ENCODE data around the gene SPTLC3. TPM values are rescaled to one million over a fixed set of nuclear protein-coding genes. Genes with fewer than 3 reads are reported as not detected.
A peak's percentile ranks its signal among the peaks of the same experiment; 100 is the strongest.

The SPTLC3 gene
- total and polyA plus RNA-seq, 2 of the 13 experiments (the other 11 are each of a cell fraction or from before 2014, with no cell fraction given): 20.5 to 95.6 TPM

DNA sequence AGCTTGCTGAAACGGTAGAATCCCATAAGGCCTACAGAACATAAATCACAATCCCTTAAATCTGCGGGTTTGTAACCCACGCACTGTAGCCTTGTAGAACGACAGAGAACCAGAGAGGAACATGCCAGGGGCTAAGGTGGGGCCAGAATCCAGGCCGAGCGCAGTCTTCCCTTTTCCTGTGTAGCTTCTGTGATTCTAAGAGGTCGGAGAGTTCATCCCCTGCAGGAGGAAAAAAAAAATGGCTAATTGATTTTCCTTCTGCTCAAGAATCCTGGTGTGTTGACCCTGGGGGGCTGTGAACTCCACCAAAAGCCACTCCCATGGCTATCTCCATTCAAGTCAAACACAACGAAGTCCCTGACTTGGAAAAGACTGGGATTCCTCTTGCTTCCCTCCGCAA is 96.3 kb downstream of the SPTLC3 start (continued):
- TF ChIP-seq HDAC1 (CRISPR knock-in tag; IDR thresholded peaks at IDR 0.05) (peak; percentile 39; the same call in 1 of the 2 replicates), ZNF503 (CRISPR knock-in tag; IDR thresholded peaks at IDR 0.05) (0 out of 2 replicates have a peak, but pooled peaks have one; percentile 4), HOXA3 (CRISPR knock-in tag; IDR thresholded peaks at IDR 0.05) (0 out of 2 replicates have a peak, but pooled peaks have one; percentile 31), HNF4A (CRISPR knock-in tag; IDR thresholded peaks at IDR 0.05) (0 out of 2 replicates have a peak, but pooled peaks have one; percentile 7), THAP7 (CRISPR knock-in tag; IDR thresholded peaks at IDR 0.05) (no peak), ZNF329 (CRISPR knock-in tag; IDR thresholded peaks at IDR 0.05; ENCODE audit: low read depth) (no peak), SP5 (CRISPR knock-in tag; IDR thresholded peaks at IDR 0.05; ENCODE audit: borderline replicate concordance, low read depth) (no peak), SOX6 (IDR thresholded peaks at IDR 0.05) (no peak), SOX6 (CRISPR knock-in tag; IDR thresholded peaks at IDR 0.05) (peak; percentile 20; the same call in 1 of the 2 replicates), NCOA1 (CRISPR knock-in tag; IDR thresholded peaks at IDR 0.05) (no peak), ZNF839 (CRISPR knock-in tag; IDR thresholded peaks at IDR 0.05; ENCODE audit: borderline replicate concordance) (no peak), ZNF598 (CRISPR knock-in tag; IDR thresholded peaks at IDR 0.05; ENCODE audit: borderline replicate concordance) (no peak), ZNF362 (CRISPR knock-in tag; IDR thresholded peaks at IDR 0.05; ENCODE audit: borderline replicate concordance) (peak; percentile 79), CHD4 (IDR thresholded peaks at IDR 0.05; ENCODE audit: borderline replicate concordance, low read length) (no peak), ZC3H13 (CRISPR knock-in tag; IDR thresholded peaks at IDR 0.05) (no peak), ZNF577 (CRISPR knock-in tag; IDR thresholded peaks at IDR 0.05; ENCODE audit: borderline replicate concordance, low read depth) (no peak)
- TF ChIP-seq, protein P1, sequence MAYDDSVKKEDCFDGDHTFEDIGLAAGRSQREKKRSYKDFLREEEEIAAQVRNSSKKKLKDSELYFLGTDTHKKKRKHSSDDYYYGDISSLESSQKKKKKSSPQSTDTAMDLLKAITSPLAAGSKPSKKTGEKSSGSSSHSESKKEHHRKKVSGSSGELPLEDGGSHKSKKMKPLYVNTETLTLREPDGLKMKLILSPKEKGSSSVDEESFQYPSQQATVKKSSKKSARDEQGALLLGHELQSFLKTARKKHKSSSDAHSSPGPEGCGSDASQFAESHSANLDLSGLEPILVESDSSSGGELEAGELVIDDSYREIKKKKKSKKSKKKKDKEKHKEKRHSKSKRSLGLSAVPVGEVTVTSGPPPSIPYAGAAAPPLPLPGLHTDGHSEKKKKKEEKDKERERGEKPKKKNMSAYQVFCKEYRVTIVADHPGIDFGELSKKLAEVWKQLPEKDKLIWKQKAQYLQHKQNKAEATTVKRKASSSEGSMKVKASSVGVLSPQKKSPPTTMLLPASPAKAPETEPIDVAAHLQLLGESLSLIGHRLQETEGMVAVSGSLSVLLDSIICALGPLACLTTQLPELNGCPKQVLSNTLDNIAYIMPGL (CRISPR knock-in tag; IDR thresholded peaks at IDR 0.05; ENCODE audit: borderline replicate concordance in 1 of 2, low read depth in 1 of 2): no peak
- TF ChIP-seq, protein P2, sequence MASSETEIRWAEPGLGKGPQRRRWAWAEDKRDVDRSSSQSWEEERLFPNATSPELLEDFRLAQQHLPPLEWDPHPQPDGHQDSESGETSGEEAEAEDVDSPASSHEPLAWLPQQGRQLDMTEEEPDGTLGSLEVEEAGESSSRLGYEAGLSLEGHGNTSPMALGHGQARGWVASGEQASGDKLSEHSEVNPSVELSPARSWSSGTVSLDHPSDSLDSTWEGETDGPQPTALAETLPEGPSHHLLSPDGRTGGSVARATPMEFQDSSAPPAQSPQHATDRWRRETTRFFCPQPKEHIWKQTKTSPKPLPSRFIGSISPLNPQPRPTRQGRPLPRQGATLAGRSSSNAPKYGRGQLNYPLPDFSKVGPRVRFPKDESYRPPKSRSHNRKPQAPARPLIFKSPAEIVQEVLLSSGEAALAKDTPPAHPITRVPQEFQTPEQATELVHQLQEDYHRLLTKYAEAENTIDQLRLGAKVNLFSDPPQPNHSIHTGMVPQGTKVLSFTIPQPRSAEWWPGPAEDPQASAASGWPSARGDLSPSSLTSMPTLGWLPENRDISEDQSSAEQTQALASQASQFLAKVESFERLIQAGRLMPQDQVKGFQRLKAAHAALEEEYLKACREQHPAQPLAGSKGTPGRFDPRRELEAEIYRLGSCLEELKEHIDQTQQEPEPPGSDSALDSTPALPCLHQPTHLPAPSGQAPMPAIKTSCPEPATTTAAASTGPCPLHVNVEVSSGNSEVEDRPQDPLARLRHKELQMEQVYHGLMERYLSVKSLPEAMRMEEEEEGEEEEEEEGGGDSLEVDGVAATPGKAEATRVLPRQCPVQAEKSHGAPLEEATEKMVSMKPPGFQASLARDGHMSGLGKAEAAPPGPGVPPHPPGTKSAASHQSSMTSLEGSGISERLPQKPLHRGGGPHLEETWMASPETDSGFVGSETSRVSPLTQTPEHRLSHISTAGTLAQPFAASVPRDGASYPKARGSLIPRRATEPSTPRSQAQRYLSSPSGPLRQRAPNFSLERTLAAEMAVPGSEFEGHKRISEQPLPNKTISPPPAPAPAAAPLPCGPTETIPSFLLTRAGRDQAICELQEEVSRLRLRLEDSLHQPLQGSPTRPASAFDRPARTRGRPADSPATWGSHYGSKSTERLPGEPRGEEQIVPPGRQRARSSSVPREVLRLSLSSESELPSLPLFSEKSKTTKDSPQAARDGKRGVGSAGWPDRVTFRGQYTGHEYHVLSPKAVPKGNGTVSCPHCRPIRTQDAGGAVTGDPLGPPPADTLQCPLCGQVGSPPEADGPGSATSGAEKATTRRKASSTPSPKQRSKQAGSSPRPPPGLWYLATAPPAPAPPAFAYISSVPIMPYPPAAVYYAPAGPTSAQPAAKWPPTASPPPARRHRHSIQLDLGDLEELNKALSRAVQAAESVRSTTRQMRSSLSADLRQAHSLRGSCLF (CRISPR knock-in tag; IDR thresholded peaks at IDR 0.05; ENCODE audit: borderline replicate concordance): no peak
